ENCODE data around the gene PCBP2. TPM values are rescaled to one million over a fixed set of nuclear protein-coding genes. Genes with fewer than 3 reads are reported as not detected.
"Not testable (repeated sequence)": the region's sequence is repeated elsewhere in the genome, so short reads cannot be mapped to it uniquely, and the experiment has no call there.

Gene PCBP2
- total RNA-seq, 6 experiments from 2014 or later, result 254 to 463 (median 347) TPM

DNA sequence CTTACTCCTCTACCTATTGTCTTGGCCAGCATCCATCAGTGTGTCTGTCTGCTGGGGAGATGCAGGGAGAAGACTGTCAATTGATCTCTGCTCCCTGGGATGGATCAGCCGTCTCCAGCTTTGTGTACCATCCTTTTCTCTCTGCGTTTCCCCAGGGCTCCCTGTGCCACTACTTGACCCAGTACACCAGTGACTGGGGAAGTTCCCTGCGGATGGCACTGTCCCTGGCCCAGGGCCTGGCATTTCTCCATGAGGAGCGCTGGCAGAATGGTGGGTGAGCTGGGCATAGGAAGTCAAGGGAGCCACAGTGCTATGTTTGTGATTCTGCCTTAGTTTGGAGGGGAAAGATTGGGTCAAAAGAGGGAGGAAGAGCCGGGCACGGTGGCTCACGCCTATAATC, 23.2 kb upstream of the PCBP2 start:
- Histone ChIP-seq H3K4me3 (no peak overlapping the region), H3K36me3 (no peaks in the 10 kb centered on the region), H3K4me1 (no peaks in the 10 kb centered on the region), H3K27ac (no peak overlapping the region), H3K27me3 (no peaks in the 10 kb centered on the region), H3K9me3 (no peaks in the 10 kb centered on the region)
- DNase-seq (peak in 1 of 3 donors; percentile 37), ATAC-seq (no peak)
- WGBS (ENCODE audit: insufficient coverage, low coverage, low lambda C conversion rate, missing lambda C conversion rate), result 83% methylated on average over 6 of the region's 7 CpGs
- no peak for TF ChIP-seq POLR2A (IDR thresholded peaks at IDR 0.05)
- TF ChIP-seq, protein P1, sequence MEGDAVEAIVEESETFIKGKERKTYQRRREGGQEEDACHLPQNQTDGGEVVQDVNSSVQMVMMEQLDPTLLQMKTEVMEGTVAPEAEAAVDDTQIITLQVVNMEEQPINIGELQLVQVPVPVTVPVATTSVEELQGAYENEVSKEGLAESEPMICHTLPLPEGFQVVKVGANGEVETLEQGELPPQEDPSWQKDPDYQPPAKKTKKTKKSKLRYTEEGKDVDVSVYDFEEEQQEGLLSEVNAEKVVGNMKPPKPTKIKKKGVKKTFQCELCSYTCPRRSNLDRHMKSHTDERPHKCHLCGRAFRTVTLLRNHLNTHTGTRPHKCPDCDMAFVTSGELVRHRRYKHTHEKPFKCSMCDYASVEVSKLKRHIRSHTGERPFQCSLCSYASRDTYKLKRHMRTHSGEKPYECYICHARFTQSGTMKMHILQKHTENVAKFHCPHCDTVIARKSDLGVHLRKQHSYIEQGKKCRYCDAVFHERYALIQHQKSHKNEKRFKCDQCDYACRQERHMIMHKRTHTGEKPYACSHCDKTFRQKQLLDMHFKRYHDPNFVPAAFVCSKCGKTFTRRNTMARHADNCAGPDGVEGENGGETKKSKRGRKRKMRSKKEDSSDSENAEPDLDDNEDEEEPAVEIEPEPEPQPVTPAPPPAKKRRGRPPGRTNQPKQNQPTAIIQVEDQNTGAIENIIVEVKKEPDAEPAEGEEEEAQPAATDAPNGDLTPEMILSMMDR (IDR thresholded peaks at IDR 0.05), result no peak
- intact Hi-C loops (cut with DNase I), result loop anchor here in 1 of 2 donors (5.0 kb wide), 1 partner anchor 81 kb away; no protein-coding TSS in a partner anchor

DNA sequence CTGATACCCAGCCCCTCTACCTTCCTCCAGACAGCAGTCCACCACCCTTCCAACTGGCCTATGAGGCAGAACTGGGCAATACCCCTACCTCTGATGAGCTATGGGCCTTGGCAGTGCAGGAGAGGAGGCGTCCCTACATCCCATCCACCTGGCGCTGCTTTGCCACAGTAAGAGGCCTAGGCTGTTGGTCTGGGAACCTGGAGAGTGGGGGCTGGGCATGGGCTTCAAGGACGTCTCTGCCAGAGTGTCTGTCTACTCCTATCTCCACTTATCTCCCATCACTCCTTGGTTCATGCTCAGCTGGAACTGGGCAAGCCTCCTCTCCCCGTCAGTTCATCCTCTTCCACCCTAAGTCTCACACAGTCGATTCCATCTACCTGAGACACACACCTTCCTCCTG, 21.8 kb upstream of the PCBP2 start:
- Histone ChIP-seq H3K4me3 (no peak overlapping the region), H3K27ac (no peak overlapping the region), H3K9me3 (no peaks in the 10 kb centered on the region), H3K36me3 (no peaks in the 10 kb centered on the region), H3K4me1 (no peaks in the 10 kb centered on the region), H3K27me3 (no peaks in the 10 kb centered on the region)
- TF ChIP-seq POLR2A (IDR thresholded peaks at IDR 0.05), result no peak
- TF ChIP-seq, protein P1 (IDR thresholded peaks at IDR 0.05), result no peak
- DNase-seq (no peak), ATAC-seq (no peak)
- intact Hi-C loops (cut with DNase I), result no loop called here
- 72% methylated on average over 3 of the region's 5 CpGs for WGBS (ENCODE audit: insufficient coverage, low coverage, low lambda C conversion rate, missing lambda C conversion rate)

DNA sequence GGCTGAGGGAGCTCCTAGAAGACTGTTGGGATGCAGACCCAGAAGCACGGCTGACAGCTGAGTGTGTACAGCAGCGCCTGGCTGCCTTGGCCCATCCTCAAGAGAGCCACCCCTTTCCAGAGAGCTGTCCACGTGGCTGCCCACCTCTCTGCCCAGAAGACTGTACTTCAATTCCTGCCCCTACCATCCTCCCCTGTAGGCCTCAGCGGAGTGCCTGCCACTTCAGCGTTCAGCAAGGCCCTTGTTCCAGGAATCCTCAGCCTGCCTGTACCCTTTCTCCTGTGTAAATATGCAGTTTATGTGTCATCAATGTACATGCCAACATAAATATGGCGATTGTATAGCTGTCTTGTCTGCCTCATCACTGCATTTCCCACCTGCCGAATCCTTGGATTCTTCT, 20.7 kb upstream of the PCBP2 start:
- Histone ChIP-seq H3K9me3 (no peaks in the 10 kb centered on the region), H3K36me3 (no peaks in the 10 kb centered on the region), H3K27me3 (no peaks in the 10 kb centered on the region), H3K4me3 (no peak overlapping the region), H3K27ac (no peak overlapping the region), H3K4me1 (no peaks in the 10 kb centered on the region)
- DNase-seq, result no peak
- TF ChIP-seq, protein P1 (IDR thresholded peaks at IDR 0.05), result no peak
- TF ChIP-seq POLR2A (IDR thresholded peaks at IDR 0.05), result no peak
- 79% methylated on average over 2 of the region's 7 CpGs for WGBS (ENCODE audit: insufficient coverage, low coverage, low lambda C conversion rate, missing lambda C conversion rate)
- peak in 2 of 4 donors; percentile 12 to 25 for ATAC-seq
- intact Hi-C loops (cut with DNase I), result no loop called here

DNA sequence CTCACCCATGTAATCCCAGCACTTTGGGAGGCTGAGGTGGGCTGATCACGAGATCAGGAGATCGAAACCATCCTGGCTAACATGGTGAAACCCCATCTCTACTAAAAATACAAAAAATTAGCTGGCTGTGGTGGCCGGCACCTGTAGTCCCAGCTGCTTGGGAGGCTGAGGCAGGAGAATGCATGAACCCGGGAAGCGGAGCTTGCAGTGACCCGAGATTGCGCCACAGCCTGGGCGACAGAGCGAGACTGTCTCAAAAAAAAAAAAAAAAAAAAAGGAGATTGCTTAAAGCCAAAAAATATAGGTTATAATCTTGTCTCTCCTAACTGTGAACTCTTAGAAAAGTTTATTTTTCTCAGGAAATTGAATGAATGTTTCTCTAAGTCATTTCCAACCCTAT, 16.6 kb upstream of the PCBP2 start:
- H3K9me3 ChIP-seq; H3K27me3 ChIP-seq; intact Hi-C loops (cut with DNase I); DNase-seq; H3K36me3 ChIP-seq; H3K27ac ChIP-seq; ATAC-seq; H3K4me3 ChIP-seq; H3K4me1 ChIP-seq: not testable (repeated sequence)
- 79% methylated on average over 4 of the region's 9 CpGs for WGBS (ENCODE audit: insufficient coverage, low coverage, low lambda C conversion rate, missing lambda C conversion rate)

DNA sequence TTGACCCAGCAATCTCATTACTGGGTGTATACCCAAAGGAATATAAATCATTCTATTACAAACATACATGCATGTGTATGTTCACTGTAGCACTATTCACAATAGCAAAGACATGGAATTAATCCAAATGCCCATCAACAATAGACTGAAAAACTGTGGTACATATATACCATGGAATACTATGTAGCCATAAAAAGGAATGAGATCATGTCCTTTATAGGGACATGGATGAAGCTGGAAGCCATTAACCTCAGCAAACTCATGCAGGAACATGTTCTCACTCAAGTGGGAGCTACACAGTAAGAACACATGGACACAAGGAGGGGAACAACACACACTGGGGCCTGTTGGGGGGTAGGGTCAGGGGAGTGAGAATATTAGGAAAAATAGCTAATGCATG, 12.3 kb upstream of the PCBP2 start:
- H3K36me3 ChIP-seq; H3K9me3 ChIP-seq; H3K4me3 ChIP-seq; ATAC-seq; DNase-seq; intact Hi-C loops (cut with DNase I); H3K27me3 ChIP-seq; H3K27ac ChIP-seq: not testable (repeated sequence)
- peaks cover 0 to 16% (median 0%) of the 10 kb centered on the region in 4 donors for H3K4me1 ChIP-seq

All from right lobe of liver (tissue), 6 donors.